K562 (cell line): ENCODE measurements around the gene GDF15. TPM values are rescaled to one million over a fixed set of nuclear protein-coding genes. Genes with fewer than 3 reads are reported as not detected.
A peak's percentile ranks its signal among the peaks of the same experiment; 100 is the strongest.

ENCODE experiments used
- ATF7 ChIP-seq: fragments of 450-650 bp; IDR thresholded peaks from 2 replicates; pipeline ENCODE4 v1.7.1; 2014; ENCODE audit warnings: mild to moderate bottlenecking, moderate library complexity
- C11orf30 ChIP-seq: fragments of 450-650 bp; IDR thresholded peaks from 2 replicates; pipeline ENCODE4 v1.6.1; 2016; ENCODE audit warnings: low read depth, mild to moderate bottlenecking
- FOSL1 ChIP-seq: fragments of 200-800 bp; sonication (Bioruptor generic); conservative IDR thresholded peaks from 2 replicates; pipeline ENCODE4 v1.6.1; 2016; ENCODE audit warnings: missing genetic modification characterization, missing compliant biosample characterization
- MCM7 ChIP-seq, 2 experiments: fragments of 450-650 bp; IDR thresholded peaks; 2 replicates each; pipeline ENCODE4 v1.6.1; 2016 to 2018
- MYNN ChIP-seq, 2 experiments: sonication (generic); formaldehyde crosslinking in 1 of 2; IDR thresholded peaks; 2 replicates each; pipeline versions ENCODE4 v1.5.0 to v1.6.1; 2016 to 2020; ENCODE audit warnings: antibody characterized with exemption in 1 of 2, missing genetic modification reagents in 1 of 2
- NEUROD1 ChIP-seq: fragments of 150-350 bp; IDR thresholded peaks from 2 replicates; pipeline ENCODE4 v1.6.1; 2014; ENCODE audit warnings: borderline replicate concordance, low read length, low read depth; ENCODE audit not compliant: partially characterized antibody
- SMARCA4 ChIP-seq: fragments of 450-650 bp; IDR thresholded peaks from 2 replicates; pipeline ENCODE4 v1.6.1; 2016
- STAT5A ChIP-seq: IDR thresholded peaks from 2 replicates; pipeline ENCODE4 v1.6.1; 2012; ENCODE audit warnings: low read length, inconsistent platforms, borderline replicate concordance
- TEAD1 ChIP-seq, 2 experiments: fragments of 450-650 bp in 1 of 2; sonication (generic) in 1 of 2; formaldehyde crosslinking; IDR thresholded peaks; 2 replicates each; pipeline versions ENCODE4 v1.4.0 to v1.8.0; 2020 to 2022; ENCODE audit warnings: mild to moderate bottlenecking in 2 of 2, missing genetic modification reagents in 1 of 2
- TOE1 ChIP-seq, 2 experiments: fragments of 450-650 bp in 1 of 2; sonication (generic) in 1 of 2; formaldehyde crosslinking in 1 of 2; IDR thresholded peaks; 2 replicates each; pipeline versions ENCODE4 v1.7.1 to v1.8.0; 2016 to 2022; ENCODE audit warnings: borderline replicate concordance in 2 of 2, mild to moderate bottlenecking in 2 of 2, antibody characterized with exemption in 1 of 2, inconsistent platforms in 1 of 2, low read depth in 1 of 2, missing genetic modification reagents in 1 of 2, moderate library complexity in 1 of 2
- ZNF311 ChIP-seq: fragments of 250-450 bp; sonication (Bioruptor Pico); IDR thresholded peaks from 2 replicates; pipeline ENCODE4 v1.4.0; 2020; ENCODE audit warnings: mild to moderate bottlenecking, moderate library complexity
- ZNF41 ChIP-seq: fragments of 250-450 bp; sonication (Bioruptor Pico); conservative IDR thresholded peaks from 2 replicates; pipeline ENCODE4 v1.4.0; 2020; ENCODE audit warnings: mild to moderate bottlenecking
- ZNF79 ChIP-seq: fragments of 250-450 bp; sonication (Bioruptor Pico); IDR thresholded peaks from 2 replicates; pipeline ENCODE4 v1.4.0; 2020; ENCODE audit warnings: low read depth, mild to moderate bottlenecking, moderate library complexity
- polyA plus RNA-seq, 8 experiments: library from polyadenylated mRNA; depleted of rRNA in 4 of 8; stranded (reverse) in 5 of 8; unstranded in 3 of 8; fragments of >200 nt; fragmentation: Nextera tagmentation in 2 of 8; fragmentation: Illumina TruSeq in 1 of 8; extraction: Ambion mirVana in 2 of 8; extraction: Trizol in 1 of 8; gene quantifications; 2 replicates each; pipeline versions ENCODE4 v1.2.1 to v1.2.3, GENCODE V29; 2011 to 2014; ENCODE audit warnings: inconsistent platforms in 1 of 8, missing spikeins in 1 of 8
- total RNA-seq, 7 experiments: library from RNA; depleted of rRNA in 6 of 7; stranded (reverse); fragments of >200 nt in 6 of 7; fragmentation: Illumina TruSeq in 2 of 7; extraction: Trizol in 2 of 7; gene quantifications; 2 replicates each; pipeline versions ENCODE4 v1.2.1 to v1.2.3, GENCODE V29; 2011 to 2021; ENCODE audit warnings: low replicate concordance in 1 of 7
- TF ChIP-seq, protein P1 (sequence below), 2 experiments: fragments of 450-650 bp in 1 of 2; sonication (generic) in 1 of 2; formaldehyde crosslinking in 1 of 2; IDR thresholded peaks in 1 of 2; conservative IDR thresholded peaks in 1 of 2; 2 replicates each; pipeline versions ENCODE4 v1.6.1 to v1.8.1; 2016 to 2023; ENCODE audit warnings: mild to moderate bottlenecking in 2 of 2, moderate library complexity in 2 of 2, inconsistent platforms in 1 of 2, missing genetic modification reagents in 1 of 2
- TF ChIP-seq, protein P2 (sequence below): IDR thresholded peaks from 2 replicates; pipeline ENCODE4 v1.6.1; 2014; ENCODE audit warnings: antibody characterized with exemption
- TF ChIP-seq, protein P3 (sequence below): fragments of 200-800 bp; sonication (Bioruptor generic); IDR thresholded peaks from 2 replicates; pipeline ENCODE4 v1.6.1; 2017; ENCODE audit warnings: missing genetic modification characterization, missing compliant biosample characterization
- TF ChIP-seq, protein P4 (sequence below), 2 experiments: fragments of 450-650 bp; IDR thresholded peaks; 2 replicates each; pipeline ENCODE4 v1.6.1; 2018; ENCODE audit warnings: mild to moderate bottlenecking in 2 of 2, low read depth in 1 of 2; ENCODE audit not compliant: partially characterized antibody in 2 of 2

Gene GDF15
- total and polyA plus RNA-seq, 9 of the 15 experiments (the other 6 are each of a cell fraction or from before 2014, with no cell fraction given): 2.3 to 82.4 (median 12.5) TPM

DNA sequence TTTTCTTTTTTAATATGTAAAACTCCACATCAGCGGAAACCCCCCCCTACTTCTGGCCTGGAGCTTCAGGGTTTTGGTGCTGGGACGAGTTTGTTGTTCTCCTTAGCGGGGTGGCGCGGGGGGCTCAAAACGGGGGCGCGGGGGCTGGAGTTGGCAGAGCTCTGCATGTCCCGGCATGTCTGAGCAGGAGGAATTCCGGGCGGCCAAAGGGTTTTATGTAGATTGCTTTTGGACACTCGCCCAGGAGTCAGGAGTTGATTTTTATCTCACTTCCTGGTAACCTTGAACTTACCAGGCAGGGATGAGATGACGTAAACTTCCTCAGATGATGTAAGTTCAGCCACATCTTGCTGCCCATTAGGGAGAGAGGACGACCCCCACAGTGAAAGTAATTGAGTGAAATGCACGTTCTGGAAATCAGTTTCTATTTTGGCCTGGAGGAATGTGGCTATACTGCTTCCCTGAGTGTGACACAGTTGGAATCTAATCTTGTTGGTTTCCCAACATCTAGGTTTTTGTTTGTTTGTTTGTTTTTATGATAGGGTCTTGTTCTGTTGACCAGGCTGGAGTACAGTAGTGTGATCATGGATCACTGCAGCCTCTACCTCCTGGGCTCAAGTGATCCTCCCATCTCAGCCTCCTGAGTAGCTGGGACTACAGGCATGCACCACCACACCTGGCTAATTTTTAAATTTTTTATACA, 21.0 kb upstream of the GDF15 start (continued):
- TF ChIP-seq FOSL1 (peak; percentile 84), SMARCA4 (peak; percentile 94), ZNF41 (CRISPR knock-in tag) (peak; percentile 69), ZNF311 (peak; percentile 88), NEUROD1 (peak; percentile 84), ZNF79 (0 out of 2 replicates have a peak, but pooled peaks have one; percentile 23), C11orf30 (peak; percentile 59), MCM7 (IDR thresholded peaks at IDR 0.05) (no peak), TOE1 (IDR thresholded peaks at IDR 0.05; ENCODE audit: borderline replicate concordance) (peak; percentile 75), TOE1 (CRISPR knock-in tag; IDR thresholded peaks at IDR 0.05; ENCODE audit: borderline replicate concordance, low read depth) (no peak), MYNN (IDR thresholded peaks at IDR 0.05) (peak; percentile 42; the same call in 1 of the 2 replicates), MYNN (CRISPR knock-in tag; IDR thresholded peaks at IDR 0.05) (no peak), STAT5A (peak; percentile 52; the same call in 1 of the 2 replicates), TEAD1 (CRISPR knock-in tag; IDR thresholded peaks at IDR 0.05) (peak; percentile 78 to 90; a peak in 3 of 4 replicates), ATF7 (peak; percentile 99)
- TF ChIP-seq, protein P1, sequence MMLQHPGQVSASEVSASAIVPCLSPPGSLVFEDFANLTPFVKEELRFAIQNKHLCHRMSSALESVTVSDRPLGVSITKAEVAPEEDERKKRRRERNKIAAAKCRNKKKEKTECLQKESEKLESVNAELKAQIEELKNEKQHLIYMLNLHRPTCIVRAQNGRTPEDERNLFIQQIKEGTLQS (IDR thresholded peaks at IDR 0.05): peak; percentile 99
- TF ChIP-seq, protein P1 (CRISPR knock-in tag; conservative IDR thresholded peaks at IDR 0.05): peak; percentile 68; the same call in 1 of the 2 replicates
- TF ChIP-seq, protein P2, sequence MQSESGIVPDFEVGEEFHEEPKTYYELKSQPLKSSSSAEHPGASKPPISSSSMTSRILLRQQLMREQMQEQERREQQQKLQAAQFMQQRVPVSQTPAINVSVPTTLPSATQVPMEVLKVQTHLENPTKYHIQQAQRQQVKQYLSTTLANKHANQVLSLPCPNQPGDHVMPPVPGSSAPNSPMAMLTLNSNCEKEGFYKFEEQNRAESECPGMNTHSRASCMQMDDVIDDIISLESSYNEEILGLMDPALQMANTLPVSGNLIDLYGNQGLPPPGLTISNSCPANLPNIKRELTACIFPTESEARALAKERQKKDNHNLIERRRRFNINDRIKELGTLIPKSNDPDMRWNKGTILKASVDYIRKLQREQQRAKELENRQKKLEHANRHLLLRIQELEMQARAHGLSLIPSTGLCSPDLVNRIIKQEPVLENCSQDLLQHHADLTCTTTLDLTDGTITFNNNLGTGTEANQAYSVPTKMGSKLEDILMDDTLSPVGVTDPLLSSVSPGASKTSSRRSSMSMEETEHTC: peak; percentile 86
- TF ChIP-seq, protein P3, sequence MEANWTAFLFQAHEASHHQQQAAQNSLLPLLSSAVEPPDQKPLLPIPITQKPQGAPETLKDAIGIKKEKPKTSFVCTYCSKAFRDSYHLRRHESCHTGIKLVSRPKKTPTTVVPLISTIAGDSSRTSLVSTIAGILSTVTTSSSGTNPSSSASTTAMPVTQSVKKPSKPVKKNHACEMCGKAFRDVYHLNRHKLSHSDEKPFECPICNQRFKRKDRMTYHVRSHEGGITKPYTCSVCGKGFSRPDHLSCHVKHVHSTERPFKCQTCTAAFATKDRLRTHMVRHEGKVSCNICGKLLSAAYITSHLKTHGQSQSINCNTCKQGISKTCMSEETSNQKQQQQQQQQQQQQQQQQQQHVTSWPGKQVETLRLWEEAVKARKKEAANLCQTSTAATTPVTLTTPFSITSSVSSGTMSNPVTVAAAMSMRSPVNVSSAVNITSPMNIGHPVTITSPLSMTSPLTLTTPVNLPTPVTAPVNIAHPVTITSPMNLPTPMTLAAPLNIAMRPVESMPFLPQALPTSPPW (CRISPR knock-in tag): peak; percentile 81
- TF ChIP-seq, protein P4, sequence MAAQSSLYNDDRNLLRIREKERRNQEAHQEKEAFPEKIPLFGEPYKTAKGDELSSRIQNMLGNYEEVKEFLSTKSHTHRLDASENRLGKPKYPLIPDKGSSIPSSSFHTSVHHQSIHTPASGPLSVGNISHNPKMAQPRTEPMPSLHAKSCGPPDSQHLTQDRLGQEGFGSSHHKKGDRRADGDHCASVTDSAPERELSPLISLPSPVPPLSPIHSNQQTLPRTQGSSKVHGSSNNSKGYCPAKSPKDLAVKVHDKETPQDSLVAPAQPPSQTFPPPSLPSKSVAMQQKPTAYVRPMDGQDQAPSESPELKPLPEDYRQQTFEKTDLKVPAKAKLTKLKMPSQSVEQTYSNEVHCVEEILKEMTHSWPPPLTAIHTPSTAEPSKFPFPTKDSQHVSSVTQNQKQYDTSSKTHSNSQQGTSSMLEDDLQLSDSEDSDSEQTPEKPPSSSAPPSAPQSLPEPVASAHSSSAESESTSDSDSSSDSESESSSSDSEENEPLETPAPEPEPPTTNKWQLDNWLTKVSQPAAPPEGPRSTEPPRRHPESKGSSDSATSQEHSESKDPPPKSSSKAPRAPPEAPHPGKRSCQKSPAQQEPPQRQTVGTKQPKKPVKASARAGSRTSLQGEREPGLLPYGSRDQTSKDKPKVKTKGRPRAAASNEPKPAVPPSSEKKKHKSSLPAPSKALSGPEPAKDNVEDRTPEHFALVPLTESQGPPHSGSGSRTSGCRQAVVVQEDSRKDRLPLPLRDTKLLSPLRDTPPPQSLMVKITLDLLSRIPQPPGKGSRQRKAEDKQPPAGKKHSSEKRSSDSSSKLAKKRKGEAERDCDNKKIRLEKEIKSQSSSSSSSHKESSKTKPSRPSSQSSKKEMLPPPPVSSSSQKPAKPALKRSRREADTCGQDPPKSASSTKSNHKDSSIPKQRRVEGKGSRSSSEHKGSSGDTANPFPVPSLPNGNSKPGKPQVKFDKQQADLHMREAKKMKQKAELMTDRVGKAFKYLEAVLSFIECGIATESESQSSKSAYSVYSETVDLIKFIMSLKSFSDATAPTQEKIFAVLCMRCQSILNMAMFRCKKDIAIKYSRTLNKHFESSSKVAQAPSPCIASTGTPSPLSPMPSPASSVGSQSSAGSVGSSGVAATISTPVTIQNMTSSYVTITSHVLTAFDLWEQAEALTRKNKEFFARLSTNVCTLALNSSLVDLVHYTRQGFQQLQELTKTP (IDR thresholded peaks at IDR 0.05; ENCODE audit: low read depth in 1 of 2, partially characterized antibody in 2 of 2): peak in 1 of 2 experiments; percentile 87
